Activated naive CD8-positive, alpha-beta T cell treated with anti-CD3 and anti-CD28 coated beads for 36 hours (primary cell): ENCODE results near the gene DYNC1I1. TPM values are rescaled to one million over a fixed set of nuclear protein-coding genes. Genes with fewer than 3 reads are reported as not detected.

Source experiments
- DNase-seq: peaks from one replicate; pipeline ENCODE4 v3.0.0; 2021
- H3K27ac Mint-ChIP-seq: one replicate; pipeline ENCODE4 v1.8.0; 2022; ENCODE audit warnings: mild to moderate bottlenecking, moderate library complexity, mixed read lengths
- H3K27me3 Mint-ChIP-seq: one replicate; pipeline ENCODE4 v1.8.0; 2022; ENCODE audit warnings: mild to moderate bottlenecking, mixed read lengths
- H3K36me3 Mint-ChIP-seq: one replicate; pipeline ENCODE4 v1.8.0; 2021; ENCODE audit warnings: mild to moderate bottlenecking, mixed read lengths
- H3K4me1 Mint-ChIP-seq: one replicate; pipeline ENCODE4 v1.8.0; 2021; ENCODE audit warnings: mixed read lengths
- H3K4me3 Mint-ChIP-seq: one replicate; pipeline ENCODE4 v1.8.0; 2022; ENCODE audit warnings: mild to moderate bottlenecking, moderate library complexity, mixed read lengths
- H3K9me3 Mint-ChIP-seq: one replicate; pipeline ENCODE4 v1.8.0; 2022; ENCODE audit warnings: mixed read lengths
- total RNA-seq, 2 experiments: library from RNA; stranded (reverse); gene quantifications; one replicate each; pipeline ENCODE4 v1.2.3, GENCODE V29; 2021

The DYNC1I1 gene
- total RNA-seq, 2 experiments from 2014 or later, result 0.10 TPM; not detected in 1

DNA sequence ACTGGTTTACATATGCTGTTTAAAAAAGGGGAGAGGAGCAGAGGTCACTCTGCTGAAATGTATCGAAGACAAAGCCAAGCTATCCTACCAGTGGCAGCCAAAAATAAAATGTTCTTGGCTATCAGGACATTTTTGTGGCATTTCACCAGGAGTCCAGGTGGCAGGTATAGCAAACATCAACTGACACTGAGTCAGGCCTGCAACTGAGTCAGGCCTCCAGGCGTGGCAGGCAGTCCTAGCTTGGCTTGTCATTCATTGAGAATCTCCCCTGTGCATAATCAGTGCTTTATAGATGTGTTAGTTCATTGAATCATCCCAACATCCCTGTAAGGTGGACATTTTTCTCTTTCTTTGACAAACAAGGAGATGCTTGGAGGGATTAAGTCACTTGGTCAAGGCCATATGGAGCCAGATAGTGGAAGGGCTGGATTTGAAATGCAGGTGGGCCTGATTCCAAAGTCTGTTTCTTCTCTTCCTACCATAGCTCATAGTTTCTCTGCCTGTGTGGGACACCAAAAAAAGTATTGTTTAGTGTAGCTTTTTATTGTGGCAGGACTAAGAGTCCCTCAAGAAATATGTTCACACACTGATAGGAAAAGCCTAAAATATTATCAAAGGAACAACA lies 4.3 kb downstream of the DYNC1I1 start:
- peaks cover 39% of the 10 kb centered on the region for H3K27me3 Mint-ChIP-seq
- H3K36me3 Mint-ChIP-seq, result no peaks in the 10 kb centered on the region
- no peaks in the 10 kb centered on the region for H3K4me1 Mint-ChIP-seq
- no peak overlapping the region for H3K27ac Mint-ChIP-seq
- no peak for DNase-seq
- H3K4me3 Mint-ChIP-seq, result no peak overlapping the region
- no peaks in the 10 kb centered on the region for H3K9me3 Mint-ChIP-seq

DNA sequence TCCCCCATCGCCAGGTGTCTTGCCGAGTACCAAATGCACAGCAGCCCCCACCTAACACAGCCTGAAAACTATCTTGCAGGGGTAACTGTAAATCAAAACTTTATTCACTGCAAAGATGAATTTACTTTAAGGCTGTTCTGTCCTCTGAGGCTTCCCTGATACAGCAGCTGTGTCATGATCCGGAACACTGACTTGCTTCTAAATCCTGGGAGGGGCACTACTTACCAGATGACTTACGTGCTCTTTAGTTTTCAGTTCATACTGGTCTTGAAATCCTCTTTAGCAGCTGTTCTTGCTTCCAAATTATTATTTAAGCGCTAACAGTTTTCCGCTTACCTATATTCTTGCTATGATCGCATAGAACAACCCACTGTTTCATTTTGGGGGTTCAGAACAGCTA lies 4.9 kb downstream of the DYNC1I1 start:
- no peaks in the 10 kb centered on the region for H3K4me1 Mint-ChIP-seq
- no peak for DNase-seq
- no peak overlapping the region for H3K27ac Mint-ChIP-seq
- H3K9me3 Mint-ChIP-seq, result no peaks in the 10 kb centered on the region
- H3K27me3 Mint-ChIP-seq, result peaks cover 33% of the 10 kb centered on the region
- H3K4me3 Mint-ChIP-seq, result no peak overlapping the region
- no peaks in the 10 kb centered on the region for H3K36me3 Mint-ChIP-seq

DNA sequence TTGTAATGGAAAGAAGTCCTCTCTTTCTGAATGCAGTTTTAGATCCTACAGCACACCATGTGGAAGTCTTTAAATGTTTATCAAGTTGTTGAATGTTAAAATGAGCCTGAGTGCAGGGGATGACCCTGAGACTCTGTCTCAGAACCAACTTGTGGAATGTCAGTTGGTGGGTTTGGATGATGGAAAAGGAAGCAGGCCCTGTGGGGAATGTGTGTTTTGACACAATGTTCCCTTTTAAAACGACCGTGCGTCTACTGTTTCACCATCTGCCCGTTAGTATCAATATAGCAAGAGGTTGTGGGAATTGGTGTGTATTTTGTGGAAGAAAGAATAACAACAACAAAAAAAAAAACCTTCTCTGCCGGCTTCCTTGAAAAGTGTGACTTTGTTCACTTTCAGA lies 8.3 kb downstream of the DYNC1I1 start:
- Mint-ChIP-seq H3K4me3 (no peak overlapping the region), H3K27ac (no peak overlapping the region), H3K36me3 (no peaks in the 10 kb centered on the region), H3K4me1 (no peaks in the 10 kb centered on the region), H3K27me3 (peaks cover 9% of the 10 kb centered on the region), H3K9me3 (no peaks in the 10 kb centered on the region)
- DNase-seq, result no peak

DNA sequence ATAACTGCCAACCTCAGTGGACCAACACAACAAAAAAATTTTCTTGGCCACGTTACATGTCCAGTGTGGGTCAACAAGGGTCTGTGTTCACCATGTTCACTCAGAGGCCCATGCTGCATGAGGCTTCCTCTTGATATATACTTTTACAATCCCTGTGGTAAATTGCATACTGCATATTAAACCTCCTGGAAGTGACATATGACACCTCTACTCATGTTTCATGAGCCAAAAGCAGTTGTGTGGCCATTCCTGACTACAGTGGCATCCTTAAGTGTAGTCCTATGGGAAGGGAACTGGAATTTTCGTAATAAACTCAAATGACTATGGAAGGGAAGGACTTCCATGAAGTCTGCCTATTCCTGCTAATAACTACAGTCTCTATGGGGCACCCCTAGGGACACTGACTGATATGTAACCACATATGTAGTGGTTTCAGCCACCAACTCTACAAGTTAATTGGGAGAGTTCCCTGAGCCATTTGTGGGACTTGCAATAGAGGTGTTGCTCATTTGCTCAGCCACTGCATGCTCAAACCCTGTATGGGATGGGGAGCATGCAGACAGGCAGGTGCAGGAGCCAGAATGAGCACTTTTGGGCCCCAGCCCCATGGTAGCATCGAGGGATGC lies 9.7 kb downstream of the DYNC1I1 start:
- Mint-ChIP-seq H3K27me3 (peaks cover 7% of the 10 kb centered on the region), H3K4me3 (no peak overlapping the region), H3K9me3 (no peaks in the 10 kb centered on the region), H3K36me3 (no peaks in the 10 kb centered on the region), H3K4me1 (no peaks in the 10 kb centered on the region), H3K27ac (no peak overlapping the region)
- no peak for DNase-seq

DNA sequence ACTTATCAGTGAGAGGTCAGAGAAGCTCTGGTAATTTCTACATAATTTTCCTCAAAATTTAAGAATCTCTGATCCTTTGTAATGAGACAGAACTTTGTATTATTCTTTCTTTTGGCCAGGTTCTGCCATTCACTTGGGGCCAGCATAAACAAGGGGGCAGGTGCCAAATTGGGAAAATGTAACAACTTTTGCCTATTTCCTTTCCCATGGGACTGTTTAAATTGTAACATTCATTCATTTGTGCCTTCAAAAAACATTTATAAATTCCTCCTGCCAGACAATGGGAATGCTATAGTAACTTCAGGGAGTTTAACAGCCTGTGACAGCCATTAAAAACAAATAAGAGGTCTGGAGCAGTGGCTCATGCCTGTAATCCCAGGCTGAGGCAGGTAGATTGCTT lies 12.4 kb downstream of the DYNC1I1 start:
- H3K4me3 Mint-ChIP-seq, result no peak overlapping the region

DNA sequence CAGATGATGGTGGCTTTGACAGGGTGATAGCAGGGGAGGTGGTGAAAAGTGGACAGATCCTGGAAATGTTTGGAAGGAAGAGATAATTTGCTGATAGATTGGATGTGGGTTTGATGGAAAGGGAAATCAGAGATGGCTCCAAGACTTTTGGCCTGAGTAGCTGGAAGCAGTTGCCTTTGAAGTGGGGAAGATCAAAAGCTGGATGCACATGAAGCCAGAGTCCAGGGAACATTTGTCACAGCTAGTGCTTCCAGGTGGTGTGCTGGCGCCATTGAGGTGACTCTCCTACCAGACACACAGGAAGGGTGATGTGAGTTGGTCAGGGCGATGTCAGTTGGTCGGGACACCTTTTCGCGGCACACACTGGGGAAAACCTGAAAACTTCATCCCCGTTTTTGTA lies 15.9 kb downstream of the DYNC1I1 start:
- no peaks in the 10 kb centered on the region for H3K36me3 Mint-ChIP-seq
- no peaks in the 10 kb centered on the region for H3K27me3 Mint-ChIP-seq
- DNase-seq, result no peak
- no peak overlapping the region for H3K27ac Mint-ChIP-seq
- no peak overlapping the region for H3K4me3 Mint-ChIP-seq
- H3K9me3 Mint-ChIP-seq, result no peaks in the 10 kb centered on the region
- no peaks in the 10 kb centered on the region for H3K4me1 Mint-ChIP-seq

More for the DNA sequence above, 12.4 kb downstream of the DYNC1I1 start:
- DNase-seq, result no peak
- Mint-ChIP-seq H3K9me3 (no peaks in the 10 kb centered on the region), H3K4me1 (no peaks in the 10 kb centered on the region), H3K27ac (no peak overlapping the region), H3K36me3 (no peaks in the 10 kb centered on the region), H3K27me3 (peaks cover 7% of the 10 kb centered on the region)

DNA sequence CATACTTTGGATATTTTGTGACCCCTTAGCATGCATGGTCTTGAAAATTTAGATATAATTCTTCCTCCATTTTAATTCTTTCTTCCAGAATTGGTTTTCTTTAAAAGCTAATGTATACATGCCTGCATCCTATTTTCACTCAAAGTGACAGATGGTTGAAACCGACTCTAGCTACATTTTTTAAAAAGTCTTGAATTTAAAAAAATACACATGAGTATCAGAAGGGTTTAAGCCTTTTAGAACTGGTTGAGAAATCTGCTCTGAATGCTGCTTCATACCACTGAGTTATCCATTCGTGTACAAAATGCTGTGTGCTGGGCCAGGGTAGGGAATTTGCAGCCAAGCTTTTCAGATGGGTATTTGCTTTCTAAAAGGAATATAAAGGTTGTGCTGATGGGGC lies 16.5 kb downstream of the DYNC1I1 start:
- Mint-ChIP-seq H3K4me3 (no peak overlapping the region), H3K4me1 (no peaks in the 10 kb centered on the region), H3K36me3 (no peaks in the 10 kb centered on the region), H3K27me3 (no peaks in the 10 kb centered on the region), H3K27ac (no peak overlapping the region), H3K9me3 (no peaks in the 10 kb centered on the region)
- DNase-seq, result no peak

DNA sequence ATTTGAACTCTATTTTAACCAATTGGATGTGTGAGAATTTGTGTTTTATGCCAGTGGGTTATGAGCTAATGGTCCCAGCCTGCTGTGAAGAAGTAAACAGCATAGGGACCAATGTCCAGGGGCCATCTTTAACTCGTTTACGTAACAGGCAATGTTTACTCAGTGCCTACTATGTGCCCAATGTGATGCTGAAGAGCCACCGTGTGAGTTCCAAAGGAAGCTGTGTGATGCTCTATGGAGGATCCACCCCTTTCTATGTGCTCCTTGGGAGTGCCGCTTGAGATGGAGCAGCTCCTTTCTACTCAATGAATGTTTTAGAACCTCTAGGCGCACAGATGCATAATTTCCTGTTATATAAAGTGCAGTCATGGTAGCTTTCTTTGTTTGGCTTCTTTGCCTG lies 21.3 kb downstream of the DYNC1I1 start:
- no peaks in the 10 kb centered on the region for H3K4me1 Mint-ChIP-seq
- H3K9me3 Mint-ChIP-seq, result no peaks in the 10 kb centered on the region
- no peaks in the 10 kb centered on the region for H3K36me3 Mint-ChIP-seq
- no peak for DNase-seq
- H3K4me3 Mint-ChIP-seq, result no peak overlapping the region
- no peaks in the 10 kb centered on the region for H3K27me3 Mint-ChIP-seq
- H3K27ac Mint-ChIP-seq, result no peak overlapping the region

DNA sequence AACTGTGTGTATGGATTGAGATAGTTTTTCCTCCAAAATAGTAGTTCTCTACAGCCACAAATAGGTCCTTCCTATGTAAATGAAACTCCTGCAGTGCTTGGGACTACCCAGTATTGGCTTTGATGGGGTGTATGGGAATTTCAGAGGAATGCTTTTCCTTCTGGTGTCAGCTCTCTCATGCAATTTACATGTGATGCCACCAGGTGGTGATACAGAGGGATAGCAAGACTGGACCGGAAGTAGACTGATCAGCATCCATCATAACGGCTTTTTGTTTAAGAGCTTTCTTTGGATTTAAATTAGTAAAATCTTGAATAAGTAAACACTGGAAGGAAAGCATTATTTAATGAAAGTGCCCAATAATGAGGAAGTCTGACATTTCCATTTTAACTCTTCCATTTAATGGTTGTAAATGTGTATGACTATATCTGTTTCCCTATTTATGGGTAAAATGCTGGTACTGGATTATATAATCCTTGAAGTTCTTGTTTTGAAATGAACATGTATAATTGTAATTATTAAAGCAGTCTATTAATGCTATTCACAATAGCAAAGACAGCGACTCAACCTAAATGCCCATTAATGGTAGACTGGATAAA lies 22.7 kb downstream of the DYNC1I1 start:
- no peaks in the 10 kb centered on the region for H3K27me3 Mint-ChIP-seq
- no peaks in the 10 kb centered on the region for H3K9me3 Mint-ChIP-seq
- H3K4me1 Mint-ChIP-seq, result no peaks in the 10 kb centered on the region
- DNase-seq, result no peak
- no peaks in the 10 kb centered on the region for H3K36me3 Mint-ChIP-seq
- no peak overlapping the region for H3K4me3 Mint-ChIP-seq
- no peak overlapping the region for H3K27ac Mint-ChIP-seq

DNA sequence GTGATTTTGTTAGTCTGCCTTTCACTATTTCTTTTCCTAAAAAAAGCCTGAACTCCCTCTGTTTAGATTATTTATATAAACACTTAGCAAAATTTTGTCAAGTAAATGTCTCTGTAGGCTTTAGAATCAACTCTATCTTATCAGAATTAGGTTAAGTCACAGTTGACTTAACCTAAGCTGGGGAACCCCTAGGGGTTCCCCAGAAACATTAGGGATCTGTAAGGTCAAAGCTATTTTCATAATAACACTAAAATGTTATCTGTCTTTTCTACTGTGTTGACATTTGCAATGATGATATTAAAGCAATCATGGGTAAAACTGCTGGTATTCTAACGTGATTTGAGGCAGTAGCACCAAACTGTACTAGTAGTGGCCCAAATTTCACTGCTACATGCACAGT lies 24.3 kb downstream of the DYNC1I1 start:
- no peak for DNase-seq
- no peaks in the 10 kb centered on the region for H3K9me3 Mint-ChIP-seq
- no peak overlapping the region for H3K27ac Mint-ChIP-seq
- no peaks in the 10 kb centered on the region for H3K4me1 Mint-ChIP-seq
- no peaks in the 10 kb centered on the region for H3K36me3 Mint-ChIP-seq
- no peak overlapping the region for H3K4me3 Mint-ChIP-seq
- no peaks in the 10 kb centered on the region for H3K27me3 Mint-ChIP-seq

DNA sequence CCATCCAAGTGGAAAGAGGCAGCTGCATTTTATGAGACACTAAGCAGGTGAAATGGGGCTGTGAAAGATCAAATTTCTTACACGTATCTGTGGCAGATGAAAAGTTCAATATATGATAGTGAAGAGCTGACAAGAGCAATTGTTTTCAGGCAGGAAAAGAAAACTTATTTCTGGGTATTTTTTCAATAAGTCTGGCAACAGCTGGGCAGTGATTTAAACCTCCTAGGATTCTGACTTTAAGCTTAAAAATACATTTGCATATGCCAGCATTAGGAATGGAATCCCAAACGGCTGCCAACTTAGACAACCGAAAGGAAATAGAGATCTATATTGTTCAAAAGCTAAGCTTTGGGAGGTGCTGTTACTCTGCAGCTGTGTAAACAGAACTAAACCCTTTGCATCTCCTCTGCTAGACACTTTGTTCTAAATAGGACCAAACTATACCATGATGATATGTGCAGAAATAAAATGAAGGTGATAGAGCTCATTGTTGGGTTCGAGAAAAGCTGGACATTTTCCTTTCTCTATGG lies 26.1 kb downstream of the DYNC1I1 start:
- H3K27ac Mint-ChIP-seq, result no peak overlapping the region
- no peak for DNase-seq
- H3K27me3 Mint-ChIP-seq, result peaks cover 3% of the 10 kb centered on the region
- no peaks in the 10 kb centered on the region for H3K9me3 Mint-ChIP-seq
- no peaks in the 10 kb centered on the region for H3K36me3 Mint-ChIP-seq
- H3K4me3 Mint-ChIP-seq, result no peak overlapping the region
- no peaks in the 10 kb centered on the region for H3K4me1 Mint-ChIP-seq

DNA sequence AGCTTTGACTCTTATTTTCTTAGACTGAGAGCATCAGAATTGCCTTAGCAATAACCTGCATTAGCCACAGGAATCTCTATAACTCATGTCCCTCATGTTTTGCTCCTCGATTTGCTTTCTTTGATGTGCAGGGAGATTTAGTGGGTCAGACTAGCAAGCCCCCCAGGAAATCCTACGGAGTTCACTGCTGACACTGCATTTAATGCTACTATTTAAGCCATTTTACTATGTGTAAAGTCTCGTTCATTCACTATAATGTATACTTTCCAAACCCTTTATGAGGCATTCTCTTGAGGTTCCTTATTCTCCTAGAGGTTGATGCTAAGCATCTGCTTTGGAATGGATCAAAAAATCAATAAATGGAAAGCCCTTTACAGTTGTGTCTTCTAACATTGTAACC lies 28.4 kb downstream of the DYNC1I1 start:
- DNase-seq, result no peak
- no peaks in the 10 kb centered on the region for H3K9me3 Mint-ChIP-seq
- H3K27me3 Mint-ChIP-seq, result peaks cover 3% of the 10 kb centered on the region
- no peaks in the 10 kb centered on the region for H3K36me3 Mint-ChIP-seq
- H3K4me1 Mint-ChIP-seq, result no peaks in the 10 kb centered on the region
- H3K27ac Mint-ChIP-seq, result no peak overlapping the region
- H3K4me3 Mint-ChIP-seq, result no peak overlapping the region

DNA sequence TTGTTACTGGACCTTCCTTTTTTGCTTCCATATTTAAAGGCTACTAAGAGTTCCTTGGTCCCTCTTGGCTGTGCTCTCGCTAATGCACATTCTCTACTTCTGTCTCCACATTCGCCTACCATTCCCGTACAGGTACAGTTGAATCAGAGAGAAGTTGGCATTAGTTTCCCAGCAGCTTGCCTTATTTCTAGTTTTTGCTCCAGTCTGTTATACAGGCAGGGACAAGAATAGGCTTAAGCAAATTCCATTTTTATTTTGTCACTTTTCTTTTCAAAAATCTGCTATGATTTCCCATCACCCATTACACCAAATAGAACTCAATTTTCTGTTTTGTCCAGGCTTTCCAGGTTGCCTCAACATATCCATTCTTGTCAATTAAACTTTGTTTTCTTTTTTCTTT lies 29.9 kb downstream of the DYNC1I1 start:
- Mint-ChIP-seq H3K27me3 (peaks cover 3% of the 10 kb centered on the region), H3K36me3 (no peaks in the 10 kb centered on the region), H3K4me3 (no peak overlapping the region), H3K4me1 (no peaks in the 10 kb centered on the region), H3K27ac (no peak overlapping the region), H3K9me3 (no peaks in the 10 kb centered on the region)
- no peak for DNase-seq

DNA sequence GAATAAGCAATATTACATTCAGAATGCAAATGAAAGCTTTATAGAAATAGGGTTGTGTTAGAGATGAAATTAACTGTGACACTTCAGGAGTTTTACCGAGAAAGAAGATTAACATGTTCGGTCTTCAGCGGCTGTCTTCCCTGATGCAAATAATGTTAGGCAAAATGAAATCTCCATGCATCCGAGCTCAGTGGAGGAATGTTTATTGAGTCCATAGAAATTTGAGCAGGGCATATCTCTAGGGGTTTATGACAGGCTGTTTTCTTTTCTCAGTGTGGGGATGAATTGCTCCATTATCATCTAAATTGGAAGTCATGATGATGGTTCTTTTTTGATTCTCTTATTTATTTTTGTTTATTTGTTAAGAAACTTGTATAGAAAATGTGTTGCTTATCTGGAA lies 31.7 kb downstream of the DYNC1I1 start:
- no peaks in the 10 kb centered on the region for H3K4me1 Mint-ChIP-seq
- peaks cover 3% of the 10 kb centered on the region for H3K27me3 Mint-ChIP-seq
- no peak overlapping the region for H3K4me3 Mint-ChIP-seq
- no peaks in the 10 kb centered on the region for H3K9me3 Mint-ChIP-seq
- no peak overlapping the region for H3K27ac Mint-ChIP-seq
- no peak for DNase-seq
- no peaks in the 10 kb centered on the region for H3K36me3 Mint-ChIP-seq

DNA sequence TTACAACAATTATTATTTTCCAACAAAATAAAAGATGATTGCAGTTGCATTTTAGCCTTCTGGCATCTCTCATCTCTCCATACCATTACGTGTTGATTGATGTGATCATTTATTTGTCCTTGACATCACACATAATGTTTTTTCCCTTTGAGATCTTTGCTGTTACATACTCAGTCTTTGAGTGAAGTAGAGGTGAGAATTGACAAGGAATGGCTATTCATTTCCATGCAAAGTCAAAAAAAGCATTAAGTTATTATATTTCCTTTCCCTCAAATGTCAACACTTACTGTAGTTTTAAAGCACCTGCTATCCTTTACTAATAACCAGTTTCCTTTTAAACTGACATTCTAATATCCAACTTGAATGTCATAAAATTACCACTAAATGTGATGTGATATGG lies 33.6 kb downstream of the DYNC1I1 start:
- Mint-ChIP-seq H3K27me3 (peaks cover 3% of the 10 kb centered on the region), H3K4me3 (no peak overlapping the region), H3K4me1 (no peaks in the 10 kb centered on the region), H3K27ac (no peak overlapping the region), H3K36me3 (no peaks in the 10 kb centered on the region), H3K9me3 (no peaks in the 10 kb centered on the region)
- DNase-seq, result no peak

DNA sequence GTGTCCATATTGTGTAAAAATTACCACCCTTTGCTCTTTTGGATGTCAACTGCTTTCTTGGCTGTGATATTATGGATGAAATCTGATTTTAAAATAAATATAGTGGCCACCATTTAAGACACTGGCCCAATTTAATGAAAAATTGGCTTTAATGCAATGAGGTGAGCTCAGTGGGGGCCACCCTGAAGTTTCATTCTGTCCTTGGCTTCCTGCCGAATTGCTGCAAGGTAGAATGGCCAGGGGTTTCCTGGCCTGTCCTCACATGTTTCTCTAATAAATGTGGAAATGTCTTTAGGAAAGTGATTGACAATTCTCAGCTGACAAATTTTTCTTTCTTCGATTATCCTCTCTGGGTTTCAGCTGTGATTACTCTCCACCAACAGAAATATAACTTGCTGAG lies 36.0 kb downstream of the DYNC1I1 start:
- Mint-ChIP-seq H3K36me3 (no peaks in the 10 kb centered on the region), H3K4me1 (no peaks in the 10 kb centered on the region), H3K27ac (no peak overlapping the region), H3K9me3 (no peaks in the 10 kb centered on the region), H3K27me3 (no peaks in the 10 kb centered on the region), H3K4me3 (no peak overlapping the region)
- no peak for DNase-seq
